Activated CD8-positive, alpha-beta T cell treated with anti-CD3 and anti-CD28 coated beads, Interleukin-2, amount 10 ng/mL, durations not matched to agents 7 days and 5 days (primary cell): ENCODE measurements around the gene PRELID1. TPM values are rescaled to one million over a fixed set of nuclear protein-coding genes. Genes with fewer than 3 reads are reported as not detected.

ENCODE experiments used
- ATAC-seq: fragments of 150-1000 bp; cut with Tn5 transposase; one replicate; pipeline ENCODE4 v1.10.0; 2021; ENCODE audit warnings: moderate library complexity
- CTCF ChIA-PET: fragments of 350-600 bp; sonication (Branson Sonifier 250); formaldehyde crosslinking; loops from one replicate; lab custom pipeline; 2021; ENCODE audit warnings: antibody characterized with exemption; lab: Charles Lee
- POLR2A ChIA-PET: fragments of 350-600 bp; sonication (Branson Sonifier 250); formaldehyde crosslinking; loops from one replicate; lab custom pipeline; 2021; ENCODE audit warnings: antibody characterized with exemption; lab: Charles Lee
- DNase-seq: peaks from one replicate; pipeline ENCODE4 v3.0.0-alpha.2; 2020
- H3K27ac Mint-ChIP-seq: one replicate; pipeline ENCODE4 v1.8.0; 2021; ENCODE audit warnings: mild to moderate bottlenecking, mixed read lengths
- H3K27me3 Mint-ChIP-seq: one replicate; pipeline ENCODE4 v1.8.0; 2021; ENCODE audit warnings: low read depth, mixed read lengths
- H3K36me3 Mint-ChIP-seq: one replicate; pipeline ENCODE4 v1.8.0; 2021; ENCODE audit warnings: low read depth, mixed read lengths
- H3K4me1 Mint-ChIP-seq: one replicate; pipeline ENCODE4 v1.8.0; 2021; ENCODE audit warnings: low read depth, mixed read lengths
- H3K4me3 Mint-ChIP-seq: one replicate; pipeline ENCODE4 v1.8.0; 2021; ENCODE audit warnings: mild to moderate bottlenecking, mixed read lengths
- H3K9me3 Mint-ChIP-seq: one replicate; pipeline ENCODE4 v1.8.0; 2022; ENCODE audit warnings: mixed read lengths; ENCODE audit not compliant: insufficient read depth
- total RNA-seq, 2 experiments: library from RNA; stranded (reverse); gene quantifications; one replicate each; pipeline ENCODE4 v1.2.3, GENCODE V29; 2021

The PRELID1 gene
- total RNA-seq, 2 experiments from 2014 or later: 152 to 154 TPM

- Mint-ChIP-seq H3K4me3 (no peak overlapping the region), H3K4me1 (peaks cover 40% of the 10 kb centered on the region), H3K27ac (peak overlapping the region; percentile 43), H3K9me3 (no peaks in the 10 kb centered on the region), H3K36me3 (peaks cover 58% of the 10 kb centered on the region), H3K27me3 (no peaks in the 10 kb centered on the region)
- POLR2A ChIA-PET: interaction anchor here (0.7 to 0.8 kb wide), 2 partner anchors 19 to 106 kb away, joined by 3 to 4 read pairs; no protein-coding TSS in a partner anchor
- CTCF ChIA-PET: interaction anchor here (1.0 to 1.4 kb wide), 3 partner anchors 13 to 19 kb away, joined by 3 to 5 read pairs (median 4); no protein-coding TSS in a partner anchor
- DNase-seq (no peak), ATAC-seq (no peak)
Observed at GRCh38 chr5:177330991-177331842, 27.6 kb downstream of the PRELID1 start.

GRCh38 chr5:177332031-177332895 is 28.7 kb downstream of the PRELID1 start:
- DNase-seq (no peak), ATAC-seq (no peak)
- Mint-ChIP-seq H3K4me3 (no peak overlapping the region), H3K4me1 (peaks cover 44% of the 10 kb centered on the region), H3K27ac (no peak overlapping the region), H3K36me3 (peaks cover 61% of the 10 kb centered on the region), H3K9me3 (no peaks in the 10 kb centered on the region), H3K27me3 (no peaks in the 10 kb centered on the region)
- ChIA-PET CTCF (interaction anchor here (1.1 to 1.6 kb wide), 4 partner anchors 14 to 111 kb away, joined by 3 to 5 read pairs (median 4); no protein-coding TSS in a partner anchor), POLR2A (interaction anchor here (0.8 kb wide), 1 partner anchor 18 kb away, joined by 4 read pairs; no protein-coding TSS in a partner anchor)

DNA sequence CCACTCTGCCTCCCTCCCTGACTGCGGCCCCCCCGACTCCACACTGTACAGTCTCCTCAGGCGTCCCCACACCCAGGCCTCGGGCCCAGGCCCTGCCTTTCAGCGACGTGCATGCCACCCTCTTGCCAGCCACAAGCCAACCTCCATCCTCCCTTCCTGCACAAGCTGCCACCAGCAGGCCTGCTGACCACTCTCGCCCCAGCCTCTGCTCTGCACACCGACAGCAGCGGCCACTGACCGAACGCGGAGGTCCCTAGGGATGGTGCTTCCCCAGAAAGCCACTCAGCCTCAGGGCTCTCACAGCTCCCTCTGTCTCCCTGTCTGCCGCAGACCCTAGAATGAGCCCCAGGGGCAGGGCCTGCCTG is 29.3 kb downstream of the PRELID1 start:
- peak overlapping the region; percentile 25 for H3K27ac Mint-ChIP-seq
- H3K4me1 Mint-ChIP-seq: peaks cover 38% of the 10 kb centered on the region
- CTCF ChIA-PET: interaction anchor here (1.1 to 1.6 kb wide), 3 partner anchors 18 to 111 kb away, joined by 3 to 4 read pairs (median 4); no protein-coding TSS in a partner anchor
- H3K9me3 Mint-ChIP-seq: no peaks in the 10 kb centered on the region
- DNase-seq (no peak), ATAC-seq (no peak)
- no peak overlapping the region for H3K4me3 Mint-ChIP-seq
- POLR2A ChIA-PET: no interaction called here
- H3K36me3 Mint-ChIP-seq: peaks cover 63% of the 10 kb centered on the region
- no peaks in the 10 kb centered on the region for H3K27me3 Mint-ChIP-seq

GRCh38 chr5:177333420-177334154 is 30.0 kb downstream of the PRELID1 start:
- Mint-ChIP-seq H3K27ac (no peak overlapping the region), H3K9me3 (no peaks in the 10 kb centered on the region), H3K36me3 (peaks cover 64% of the 10 kb centered on the region), H3K4me3 (no peak overlapping the region), H3K4me1 (peaks cover 33% of the 10 kb centered on the region), H3K27me3 (no peaks in the 10 kb centered on the region)
- CTCF ChIA-PET: interaction anchor here (1.1 to 1.6 kb wide), 3 partner anchors 24 to 110 kb away, joined by 3 to 4 read pairs (median 3); no protein-coding TSS in a partner anchor
- no peak for DNase-seq
- no peak for ATAC-seq
- POLR2A ChIA-PET: interaction anchor here (0.8 kb wide), 1 partner anchor 18 kb away, joined by 3 read pairs; the partner anchor contains the start of gene LMAN2

- Mint-ChIP-seq H3K36me3 (peaks cover 64% of the 10 kb centered on the region), H3K27ac (no peak overlapping the region), H3K4me3 (no peak overlapping the region), H3K4me1 (peaks cover 37% of the 10 kb centered on the region), H3K9me3 (no peaks in the 10 kb centered on the region), H3K27me3 (no peaks in the 10 kb centered on the region)
- POLR2A ChIA-PET: interaction anchor here (0.8 kb wide), 1 partner anchor 17 kb away, joined by 3 read pairs; the partner anchor contains the start of gene LMAN2
- DNase-seq: no peak
- ATAC-seq: no peak
- CTCF ChIA-PET: interaction anchor here (1.4 to 1.6 kb wide), 2 partner anchors 24 to 35 kb away, joined by 3 to 4 read pairs; no protein-coding TSS in a partner anchor
Observed at GRCh38 chr5:177334155-177334551, 30.6 kb downstream of the PRELID1 start.

DNA sequence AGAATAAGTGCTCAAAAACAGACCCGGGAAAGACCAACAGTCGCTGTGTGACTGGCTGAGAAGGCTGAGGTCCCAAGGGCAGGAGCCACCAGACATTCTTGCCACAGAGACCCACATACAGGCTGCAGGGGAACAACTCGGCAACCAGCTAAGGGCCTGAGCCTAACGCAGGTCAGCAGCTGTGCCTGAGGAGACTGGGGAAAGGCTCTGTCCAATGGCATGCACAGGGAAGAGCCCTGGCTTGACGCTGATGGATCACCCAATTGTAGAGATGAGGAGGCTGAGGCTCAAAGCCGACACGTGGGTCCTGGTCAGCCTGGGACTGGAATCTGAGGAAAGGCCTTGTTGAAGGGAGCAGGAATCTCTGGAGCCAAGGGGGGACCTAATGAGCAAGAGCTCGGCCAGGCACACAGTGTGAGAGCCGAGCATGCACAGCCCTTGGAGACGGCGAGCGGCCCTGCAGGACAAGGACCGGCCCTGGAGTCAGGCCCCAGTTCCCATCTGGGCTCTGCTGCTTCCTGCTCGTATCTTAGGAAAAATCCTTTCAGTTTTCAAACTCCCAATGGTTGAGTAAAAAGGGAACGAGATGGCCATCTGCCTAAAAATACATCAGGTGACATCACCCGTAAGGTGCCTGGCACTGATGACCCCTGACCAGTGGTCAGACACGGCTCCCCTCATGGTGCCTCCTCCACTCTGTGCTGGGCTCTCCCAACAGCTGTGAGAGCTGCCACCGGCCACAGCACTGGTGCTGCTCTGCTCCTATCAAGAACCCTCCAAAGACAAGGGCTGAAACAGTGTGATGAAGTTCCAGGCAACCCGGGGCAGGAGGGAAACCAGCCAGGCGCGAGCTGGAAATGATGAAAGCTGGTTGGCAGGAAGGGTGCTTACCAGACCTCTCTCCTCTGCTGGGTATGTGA is 31.4 kb downstream of the PRELID1 start:
- ATAC-seq: no peak
- Mint-ChIP-seq H3K36me3 (peaks cover 66% of the 10 kb centered on the region), H3K4me1 (peaks cover 46% of the 10 kb centered on the region), H3K27ac (no peak overlapping the region), H3K9me3 (no peaks in the 10 kb centered on the region), H3K27me3 (no peaks in the 10 kb centered on the region), H3K4me3 (no peak overlapping the region)
- ChIA-PET CTCF (interaction anchor here (0.6 to 1.7 kb wide), 7 partner anchors 11 to 221 kb away, joined by 3 to 7 read pairs (median 4); no protein-coding TSS in a partner anchor), POLR2A (interaction anchor here (1.2 kb wide), 1 partner anchor 17 kb away, joined by 3 read pairs; the partner anchor contains the start of gene LMAN2)
- no peak for DNase-seq

DNA sequence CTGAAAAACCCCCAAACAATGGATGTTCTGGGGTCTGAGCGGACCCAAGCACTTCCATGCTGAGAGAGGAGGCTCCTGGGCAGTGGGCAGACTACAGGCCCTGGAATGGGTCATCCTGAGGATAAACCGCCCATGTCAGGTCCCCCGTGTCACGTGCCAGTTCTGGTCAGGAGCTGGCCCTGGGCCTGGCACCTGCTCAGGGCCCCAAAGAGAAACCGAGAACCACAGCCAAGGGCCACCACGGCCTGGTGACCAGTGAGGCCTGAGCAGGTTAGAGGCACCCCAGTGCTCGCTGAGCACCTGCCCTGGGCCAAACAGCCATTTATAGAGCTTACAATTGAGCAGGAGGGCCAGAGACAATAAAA is 32.1 kb downstream of the PRELID1 start:
- no peak for DNase-seq
- Mint-ChIP-seq H3K36me3 (peaks cover 62% of the 10 kb centered on the region), H3K9me3 (no peaks in the 10 kb centered on the region), H3K4me1 (peaks cover 50% of the 10 kb centered on the region), H3K4me3 (no peak overlapping the region), H3K27me3 (no peaks in the 10 kb centered on the region), H3K27ac (no peak overlapping the region)
- CTCF ChIA-PET: interaction anchor here (0.6 to 1.7 kb wide), 12 partner anchors 8 to 222 kb away, joined by 3 to 11 read pairs (median 4); no protein-coding TSS in a partner anchor
- POLR2A ChIA-PET: interaction anchor here (1.2 kb wide), 1 partner anchor 16 kb away, joined by 3 read pairs; the partner anchor contains the start of gene LMAN2
- no peak for ATAC-seq

DNA sequence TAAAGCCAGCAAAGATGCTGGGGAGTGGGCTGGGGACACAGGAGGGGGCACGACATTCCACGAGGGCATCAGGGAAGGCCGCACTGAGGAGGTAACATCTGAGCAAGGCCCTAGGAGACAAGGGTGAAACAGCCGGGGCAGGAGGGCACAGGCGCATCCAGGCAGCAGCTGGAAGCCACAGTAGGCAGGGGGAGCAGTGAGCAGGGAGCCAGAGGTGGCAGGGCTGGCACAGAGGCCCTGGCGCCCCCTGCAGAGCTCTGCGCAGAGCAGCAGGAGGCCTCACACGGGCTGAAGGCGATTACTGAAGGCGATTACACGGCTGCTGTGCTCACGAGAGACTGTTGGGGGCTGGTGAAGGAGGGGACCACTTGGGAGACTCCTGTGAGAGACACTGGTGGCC is 32.5 kb downstream of the PRELID1 start:
- ChIA-PET CTCF (interaction anchor here (1.0 to 1.7 kb wide), 11 partner anchors 9 to 222 kb away, joined by 3 to 11 read pairs (median 4); no protein-coding TSS in a partner anchor), POLR2A (interaction anchor here (1.2 kb wide), 1 partner anchor 16 kb away, joined by 3 read pairs; the partner anchor contains the start of gene LMAN2)
- peaks cover 50% of the 10 kb centered on the region for H3K4me1 Mint-ChIP-seq
- no peaks in the 10 kb centered on the region for H3K27me3 Mint-ChIP-seq
- H3K36me3 Mint-ChIP-seq: peaks cover 62% of the 10 kb centered on the region
- H3K4me3 Mint-ChIP-seq: no peak overlapping the region
- peak overlapping the region; percentile 57 for H3K27ac Mint-ChIP-seq
- peak; percentile 48 for DNase-seq
- H3K9me3 Mint-ChIP-seq: no peaks in the 10 kb centered on the region
- ATAC-seq: peak; percentile 77

DNA sequence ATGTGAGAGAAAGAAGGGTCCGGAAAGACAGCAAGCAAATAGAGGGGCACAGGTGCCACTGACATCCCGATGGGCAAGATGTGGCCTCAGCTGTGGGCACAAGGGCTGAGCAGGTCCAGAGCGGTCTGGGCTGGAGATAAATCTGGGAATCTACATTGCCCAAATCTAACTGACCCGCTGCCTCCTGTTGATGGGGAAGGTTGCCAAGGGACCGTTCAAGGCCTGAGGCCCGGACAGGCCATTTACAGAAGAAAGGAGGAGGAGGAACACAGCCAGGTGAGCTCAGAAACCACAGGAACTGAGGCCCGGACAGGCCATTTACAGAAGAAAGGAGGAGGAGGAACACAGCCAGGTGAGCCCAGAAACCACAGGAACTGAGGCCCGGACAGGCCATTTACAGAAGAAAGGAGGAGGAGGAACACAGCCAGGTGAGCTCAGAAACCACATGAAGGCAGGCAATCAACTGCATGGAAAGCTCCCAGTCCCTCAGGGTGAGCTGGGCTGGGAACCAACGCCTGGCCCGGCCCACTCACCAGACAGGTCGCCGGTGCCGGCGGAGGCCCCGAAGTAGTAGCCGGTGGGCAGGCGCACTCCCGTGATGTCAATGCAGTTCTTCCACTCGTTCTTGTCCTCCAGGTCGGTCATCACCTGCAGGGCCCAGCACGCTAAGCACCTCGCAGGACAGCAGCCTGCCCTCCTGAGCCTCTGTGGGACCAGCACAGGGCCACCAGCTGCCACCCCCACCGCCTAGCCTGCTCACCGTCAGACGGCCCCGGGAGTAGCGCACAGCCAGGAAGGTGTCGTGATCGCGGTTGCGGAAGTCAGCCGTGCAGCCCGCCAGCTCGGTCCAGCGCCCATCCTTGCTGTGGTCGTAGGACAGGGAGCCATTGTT is 33.2 kb downstream of the PRELID1 start:
- Mint-ChIP-seq H3K36me3 (peaks cover 62% of the 10 kb centered on the region), H3K4me3 (no peak overlapping the region), H3K27ac (peak overlapping the region; percentile 57), H3K27me3 (no peaks in the 10 kb centered on the region), H3K4me1 (peaks cover 45% of the 10 kb centered on the region), H3K9me3 (no peaks in the 10 kb centered on the region)
- ATAC-seq: no peak
- DNase-seq: no peak
- POLR2A ChIA-PET: no interaction called here
- CTCF ChIA-PET: interaction anchor here (0.8 to 1.7 kb wide), 10 partner anchors 10 to 223 kb away, joined by 3 to 11 read pairs (median 4); no protein-coding TSS in a partner anchor
